ENCODE results near the gene PEX6. TPM values are rescaled to one million over a fixed set of nuclear protein-coding genes. Genes with fewer than 3 reads are reported as not detected.

The PEX6 gene
- total and polyA plus RNA-seq, 2 of the 13 experiments (the other 11 are each of a cell fraction or from before 2014, with no cell fraction given), result 5.1 to 6.7 TPM

- no peak for TF ChIP-seq RNF219 (CRISPR knock-in tag; IDR thresholded peaks at IDR 0.05)
- TF ChIP-seq CAMTA2 (CRISPR knock-in tag; IDR thresholded peaks at IDR 0.05; ENCODE audit: borderline replicate concordance), result 0 out of 2 replicates have a peak, but pooled peaks have one; percentile 20
- peak; percentile 54 for TF ChIP-seq DBP (CRISPR knock-in tag; IDR thresholded peaks at IDR 0.05; ENCODE audit: not compliant biosample characterization)
- TF ChIP-seq HDAC6 (IDR thresholded peaks at IDR 0.05; ENCODE audit: low read depth, low read length), result no peak
- peak; percentile 62; the same call in 1 of the 2 replicates for TF ChIP-seq TOPORS (CRISPR knock-in tag; IDR thresholded peaks at IDR 0.05)
- TF ChIP-seq ZBTB46 (CRISPR knock-in tag; IDR thresholded peaks at IDR 0.05; ENCODE audit: borderline replicate concordance), result no peak
- no peak for TF ChIP-seq ADNP (CRISPR knock-in tag; IDR thresholded peaks at IDR 0.05)
- peak; percentile 87 for TF ChIP-seq CSRNP1 (CRISPR knock-in tag; IDR thresholded peaks at IDR 0.05)
- no peak for TF ChIP-seq ZNF660 (CRISPR knock-in tag; IDR thresholded peaks at IDR 0.05; ENCODE audit: borderline replicate concordance, low read depth)
- TF ChIP-seq E2F5 (CRISPR knock-in tag; conservative IDR thresholded peaks at IDR 0.05), result no peak
- no peak; the same call in 1 of the 2 replicates for TF ChIP-seq THAP8 (CRISPR knock-in tag; IDR thresholded peaks at IDR 0.05; ENCODE audit: borderline replicate concordance)
- peak; percentile 83 for TF ChIP-seq CREB1 (IDR thresholded peaks at IDR 0.05)
- peak; percentile 83 for TF ChIP-seq CREB1 (CRISPR knock-in tag; IDR thresholded peaks at IDR 0.05)
- no peak for TF ChIP-seq HMG20A (CRISPR knock-in tag; IDR thresholded peaks at IDR 0.05; ENCODE audit: borderline replicate concordance)
- TF ChIP-seq ZNF503 (CRISPR knock-in tag; IDR thresholded peaks at IDR 0.05), result 0 out of 2 replicates have a peak, but pooled peaks have one; percentile 22
- TF ChIP-seq GFI1 (CRISPR knock-in tag; IDR thresholded peaks at IDR 0.05; ENCODE audit: borderline replicate concordance), result peak; percentile 75; the same call in 1 of the 2 replicates
These were observed 5.3 kb upstream of the PEX6 start, which contains the start of gene PPP2R5D (continued) for GRCh38 chr6:42984001-42984923.

Measured in HepG2 (cell line).